Pancreas (tissue), 10 donors: Measurements from ENCODE around the gene XG. TPM values are rescaled to one million over a fixed set of nuclear protein-coding genes. Genes with fewer than 3 reads are reported as not detected.
"Not testable (repeated sequence)": the region's sequence is repeated elsewhere in the genome, so short reads cannot be mapped to it uniquely, and the experiment has no call there.

Experiments
- ATAC-seq, 4 donors: fragments of 200-7000 bp; cut with Tn5 transposase; one replicate each; pipeline versions ENCODE4 v1.8.0 to v1.9.1; 2020; ENCODE audit warnings: mild to moderate bottlenecking in 4 of 4, moderate library complexity in 4 of 4
- DNase-seq, 6 donors: peaks; one replicate each; pipeline ENCODE4 v3.0.0-alpha.2; 2020
- FAIRE-seq: peaks from 2 replicates; lab custom pipeline; 2012; peaks lifted over from hg19 to GRCh38; lab: Jason Lieb, UNC
- H3K27ac ChIP-seq, 4 donors: fragments of 200-600 bp; sonication (generic); 1 replicate in 3 of 4; 2 replicates in 1 of 4; pipeline versions ENCODE4 v1.5.0 to v1.8.0; 2020
- H3K27me3 ChIP-seq, 4 donors: fragments of 200-600 bp; one replicate each; pipeline ENCODE4 v1.8.0; 2021
- H3K36me3 ChIP-seq, 3 donors: fragments of 200-600 bp; sonication (generic) in 1 of 3; one replicate each; pipeline versions ENCODE4 v1.5.0 to v1.8.0; 2020 to 2021
- H3K4me1 ChIP-seq, 3 donors: fragments of 200-600 bp; one replicate each; pipeline ENCODE4 v1.8.0; 2021
- H3K4me3 ChIP-seq, 4 donors: fragments of 200-600 bp; sonication (generic) in 2 of 4; one replicate each; pipeline versions ENCODE4 v1.5.0 to v1.8.0; 2020 to 2021
- H3K9me3 ChIP-seq, 4 donors: fragments of 200-600 bp; one replicate each; pipeline ENCODE4 v1.8.0; 2021
- CTCF ChIP-seq, 4 donors: fragments of 200-600 bp; sonication (generic) in 3 of 4; IDR thresholded peaks; one replicate each; pipeline versions ENCODE4 v1.5.0 to v1.8.0; 2021; ENCODE audit warnings: antibody characterized with exemption in 4 of 4
- WGBS, 2 donors: extraction: QIAGEN DNeasy Blood & Tissue Kit; methylation state at CpG; one replicate each; pipeline ENCODE4 v1.1.7; 2013; 5-methylcytosine and 5-hydroxymethylcytosine counted together
- intact Hi-C, 3 donors: fragments of 100-400 bp; cut with DNase I; formaldehyde crosslinking; loops; one replicate each; pipeline versions ENCODE4 v1.11.1 to v1.14.2; 2022
- polyA plus RNA-seq, 2 donors: library from polyadenylated mRNA; stranded (reverse); fragments of 200-250 nt; gene quantifications; one replicate each; pipeline ENCODE4 v1.2.3, GENCODE V29; 2013
- total RNA-seq, 6 donors: library from RNA; stranded (reverse); fragmentation: NEBNext Ultra II Directional in 4 of 6; extraction: Animal tissue kit (Norgen Biotek cat#: 25700) in 4 of 6; gene quantifications; one replicate each; pipeline versions ENCODE4 v1.2.1 to v1.2.4, GENCODE V29; 2021 to 2023
- donor health status: healthy with polysubstance abuse.
- donor health status: DM: no; HTN: no; CAD: no; lungs with moderate emphysema.
- donor health status: DM: no; HTN: no; CAD: no.
- donor health status: control.
- donor health status: control.
- donor health status: Bipolar disorder and iron deficiency.
- donor health status: DM: yes; HTN: yes; CAD: no.
- donor health status: DM: no; HTN: no; CAD: no.
- donor health status: DM: no; HTN: no; CAD: no.
- donor health status: DM: yes; HTN: yes; CAD: no.

The XG gene
- under 1 TPM in 2 of 6 donors, not detected in 4; 0.12 to 0.32 TPM for total RNA-seq
- polyA plus RNA-seq: under 1 TPM; 0.11 to 0.38 TPM

DNA sequence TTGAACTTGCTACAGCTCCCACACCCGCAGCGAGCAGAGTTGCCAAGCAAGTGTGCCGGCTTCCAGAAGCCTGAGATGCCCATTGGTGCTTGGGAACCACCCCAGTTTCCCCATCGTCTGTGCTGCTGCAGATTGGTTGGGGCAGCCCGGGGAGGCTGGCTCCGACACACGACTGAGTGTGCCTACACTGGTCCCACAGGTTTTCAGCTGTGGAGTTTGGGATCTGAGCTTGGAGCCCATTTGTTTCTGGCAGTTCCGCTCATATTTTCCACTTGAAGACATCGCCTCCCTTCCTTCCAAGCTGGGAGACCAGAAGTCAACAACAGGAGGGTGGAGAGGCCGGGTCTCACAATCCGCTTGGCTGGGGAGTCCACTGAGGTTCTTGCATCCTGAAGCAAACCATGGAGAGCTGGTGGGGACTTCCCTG lies at the start of gene XG:
Gene XG, plus strand, starts transcription at position 167 of the 427 bp plus-strand sequence. Its CDS starts 235 bp downstream, at position 402.
- ATAC-seq, H3K27ac ChIP-seq, intact Hi-C loops, H3K4me1 ChIP-seq, FAIRE-seq, DNase-seq, H3K4me3 ChIP-seq, H3K9me3 ChIP-seq, H3K27me3 ChIP-seq, H3K36me3 ChIP-seq: not testable (repeated sequence)
- 62 to 64% methylated on average over 11 of the region's 11 CpGs for WGBS, 2 donors

DNA sequence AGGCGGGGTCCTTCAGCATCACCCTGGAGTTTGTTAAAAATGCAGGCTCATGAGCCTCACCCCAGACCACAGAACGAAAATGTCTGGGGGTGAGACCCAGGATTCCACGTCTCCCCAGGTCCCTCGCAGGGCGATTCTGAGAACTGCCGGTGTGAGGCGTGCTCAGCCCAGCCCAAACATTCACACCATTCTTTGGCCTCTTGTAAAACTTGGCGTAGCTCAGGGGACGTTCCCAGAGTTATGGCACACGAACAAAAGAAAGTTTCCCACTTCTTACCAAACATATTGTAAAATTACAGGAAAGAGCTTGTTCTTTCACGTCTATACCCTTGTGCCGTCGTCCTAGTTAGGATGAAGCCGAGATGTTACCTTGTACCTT lies 47.9 kb upstream of the XG start:
- 78 to 83% methylated on average over 14 of the region's 14 CpGs for WGBS, 2 donors
- intact Hi-C loops: no loop called here
- H3K36me3 ChIP-seq: no peaks in the 10 kb centered on the region
- H3K4me3 ChIP-seq: no peak overlapping the region
- no peak for TF ChIP-seq CTCF (IDR thresholded peaks at IDR 0.05)
- ATAC-seq (peak in 2 of 4 donors; percentile 19 to 66), DNase-seq (no peak), FAIRE-seq (no peak)
- no peaks in the 10 kb centered on the region for H3K4me1 ChIP-seq
- peak overlapping the region in 1 of 4 donors; percentile 5 for H3K27ac ChIP-seq
- no peaks in the 10 kb centered on the region for H3K27me3 ChIP-seq
- H3K9me3 ChIP-seq: no peaks in the 10 kb centered on the region

DNA sequence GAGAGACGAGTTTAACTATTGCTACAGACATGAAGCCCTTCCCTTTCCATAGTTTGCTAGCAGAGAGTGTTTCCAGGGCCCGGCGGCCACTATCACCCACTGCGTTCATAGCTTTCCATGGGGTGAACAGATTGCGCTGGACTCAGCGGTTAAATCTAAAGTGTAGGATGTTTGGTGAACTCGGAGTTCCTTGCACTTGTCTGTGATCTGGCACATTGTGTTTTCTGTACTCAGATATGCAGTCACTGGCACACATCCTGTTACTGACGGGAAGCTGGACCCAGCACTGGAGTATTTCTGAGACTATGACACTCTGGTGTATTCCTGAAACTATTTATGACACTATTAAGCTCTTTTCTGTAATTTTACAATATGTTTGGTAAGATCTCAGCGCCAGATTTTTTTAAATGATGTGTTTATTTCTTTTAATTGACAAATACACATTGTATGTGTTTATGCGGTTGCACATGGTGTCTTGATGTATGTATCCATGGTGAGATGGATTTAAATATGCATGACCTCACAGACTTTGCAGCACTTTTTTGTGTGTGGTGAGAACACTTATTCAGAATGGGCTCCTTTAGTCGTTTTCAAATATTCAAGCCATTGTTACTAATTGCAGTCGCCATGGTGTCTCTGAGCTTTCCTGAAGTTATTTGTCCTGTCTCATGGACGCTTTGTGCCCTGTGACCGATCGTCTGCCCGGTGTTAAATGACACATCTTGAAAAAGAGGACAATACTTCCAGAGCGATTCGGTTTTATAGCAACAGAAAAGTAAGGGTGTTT lies 46.6 kb upstream of the XG start:
- Histone ChIP-seq H3K36me3 (no peaks in the 10 kb centered on the region), H3K27me3 (no peaks in the 10 kb centered on the region), H3K4me1 (peaks cover 0 to 3% (median 0%) of the 10 kb centered on the region in 3 donors), H3K9me3 (no peaks in the 10 kb centered on the region), H3K4me3 (no peak overlapping the region), H3K27ac (no peak overlapping the region)
- ATAC-seq: peak in 3 of 4 donors; percentile 31 to 57 (median 45)
- no peak for DNase-seq
- TF ChIP-seq CTCF (IDR thresholded peaks at IDR 0.05): no peak
- 70 to 71% methylated on average over 18 of the region's 18 CpGs for WGBS, 2 donors
- intact Hi-C loops: no loop called here
- FAIRE-seq: no peak

- 56 to 64% methylated on average over 12 of the region's 12 CpGs for WGBS, 2 donors
- no peak overlapping the region for H3K4me3 ChIP-seq
- DNase-seq: peak in 3 of 6 donors; percentile 16 to 44 (median 27)
- TF ChIP-seq CTCF (IDR thresholded peaks at IDR 0.05): no peak
- FAIRE-seq: no peak
- peaks cover 0 to 3% (median 0%) of the 10 kb centered on the region in 3 donors for H3K4me1 ChIP-seq
- peak in 3 of 4 donors; percentile 51 to 81 (median 72) for ATAC-seq
- intact Hi-C loops: no loop called here
- no peaks in the 10 kb centered on the region for H3K36me3 ChIP-seq
- peak overlapping the region in 1 of 4 donors; percentile 5 for H3K27ac ChIP-seq
- H3K9me3 ChIP-seq: no peaks in the 10 kb centered on the region
- no peaks in the 10 kb centered on the region for H3K27me3 ChIP-seq
These were observed 44.5 kb upstream of the XG start for GRCh38 chrX:2707334-2707760.

DNA sequence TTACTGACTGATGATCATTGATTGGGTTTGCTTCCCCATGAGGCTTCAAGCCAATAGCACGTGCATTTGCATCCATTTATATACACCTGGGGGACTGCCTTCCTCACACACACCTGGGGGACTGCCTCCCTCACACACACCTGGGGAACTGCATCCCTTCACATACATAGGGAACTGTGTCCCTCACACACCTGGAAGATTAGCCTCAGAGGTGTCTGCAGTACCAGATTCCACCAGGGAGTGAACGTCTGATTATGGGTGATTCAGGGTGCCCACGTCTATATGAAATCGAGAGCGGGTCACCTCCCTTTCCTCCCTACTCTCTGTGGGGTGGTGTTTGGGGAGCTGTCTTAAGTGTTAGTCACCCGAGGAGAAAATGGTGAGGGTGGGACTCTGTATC lies 43.8 kb upstream of the XG start:
- no peaks in the 10 kb centered on the region for H3K27me3 ChIP-seq
- H3K9me3 ChIP-seq: no peaks in the 10 kb centered on the region
- FAIRE-seq (no peak), DNase-seq (peak in 1 of 6 donors; percentile 1), ATAC-seq (no peak)
- intact Hi-C loops: no loop called here
- no peaks in the 10 kb centered on the region for H3K36me3 ChIP-seq
- H3K4me3 ChIP-seq: no peak overlapping the region
- H3K4me1 ChIP-seq: peaks cover 0 to 3% (median 0%) of the 10 kb centered on the region in 3 donors
- 51 to 65% methylated on average over 6 of the region's 6 CpGs for WGBS, 2 donors
- peak overlapping the region in 1 of 4 donors; percentile 12 for H3K27ac ChIP-seq
- no peak for TF ChIP-seq CTCF (IDR thresholded peaks at IDR 0.05)
